Astrocyte of the cerebellum (primary cell): ENCODE measurements around the gene RNF130.
"Not testable (repeated sequence)": the region's sequence is repeated elsewhere in the genome, so short reads cannot be mapped to it uniquely, and the experiment has no call there.

Experiments
- DNase-seq: peaks from one replicate; pipeline ENCODE4 v3.0.0-alpha.2; 2011; ENCODE audit warnings: low read depth
- H3K4me3 ChIP-seq: 2 replicates; pipeline ENCODE4 v1.5.1; 2011; ENCODE audit warnings: mild to moderate bottlenecking, low read depth, low read length, moderate library complexity
- in situ Hi-C: cut with HindIII; loops from 2 replicates; pipeline ENCODE4 v1.10.0; 2017; ENCODE audit warnings: low sequenced_read_pairs
- TF ChIP-seq, protein P1 (sequence below): IDR thresholded peaks from 2 replicates; pipeline ENCODE4 v1.5.1; 2012; ENCODE audit warnings: low read length, low read depth, moderate library complexity, mild to moderate bottlenecking; ENCODE audit errors: missing control alignments

The RNF130 gene

DNA sequence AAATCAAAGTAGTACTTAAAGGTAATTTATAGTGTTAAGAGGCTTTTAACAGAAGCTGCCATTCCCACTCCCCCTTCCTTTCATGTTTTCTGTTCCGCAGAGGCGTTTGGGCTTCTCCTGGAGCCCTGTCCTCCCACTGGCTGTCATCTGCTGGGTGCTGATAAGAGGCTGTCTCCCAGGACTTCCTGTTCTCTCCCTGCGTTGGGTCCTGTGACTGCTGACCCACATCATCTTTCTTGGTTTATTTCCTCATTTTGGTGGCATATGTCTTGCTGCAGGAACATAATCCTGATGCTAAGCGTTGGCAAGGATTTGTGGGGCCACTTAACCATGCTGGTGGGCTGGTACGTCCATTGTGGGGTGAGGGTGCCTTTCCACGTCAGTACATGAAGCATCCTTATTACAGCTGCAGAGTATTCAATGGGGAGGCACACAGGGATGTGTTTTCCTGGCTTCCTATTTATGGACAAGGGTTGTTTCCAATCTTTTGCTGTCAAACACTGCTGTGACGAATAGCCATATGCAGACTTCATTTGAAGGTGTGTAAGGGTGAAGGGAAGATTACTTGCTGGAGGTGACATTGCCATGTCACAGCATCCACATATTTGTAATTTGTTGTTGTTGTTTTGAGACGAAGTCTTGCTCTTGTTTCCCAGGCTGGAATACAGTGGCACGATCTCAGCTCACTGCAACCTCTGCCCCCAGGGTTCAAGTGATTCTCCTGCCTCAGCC, 22.3 kb upstream of the RNF130 start:
- no peak for DNase-seq
- in situ Hi-C loops, result no loop called here
- TF ChIP-seq, protein P1, sequence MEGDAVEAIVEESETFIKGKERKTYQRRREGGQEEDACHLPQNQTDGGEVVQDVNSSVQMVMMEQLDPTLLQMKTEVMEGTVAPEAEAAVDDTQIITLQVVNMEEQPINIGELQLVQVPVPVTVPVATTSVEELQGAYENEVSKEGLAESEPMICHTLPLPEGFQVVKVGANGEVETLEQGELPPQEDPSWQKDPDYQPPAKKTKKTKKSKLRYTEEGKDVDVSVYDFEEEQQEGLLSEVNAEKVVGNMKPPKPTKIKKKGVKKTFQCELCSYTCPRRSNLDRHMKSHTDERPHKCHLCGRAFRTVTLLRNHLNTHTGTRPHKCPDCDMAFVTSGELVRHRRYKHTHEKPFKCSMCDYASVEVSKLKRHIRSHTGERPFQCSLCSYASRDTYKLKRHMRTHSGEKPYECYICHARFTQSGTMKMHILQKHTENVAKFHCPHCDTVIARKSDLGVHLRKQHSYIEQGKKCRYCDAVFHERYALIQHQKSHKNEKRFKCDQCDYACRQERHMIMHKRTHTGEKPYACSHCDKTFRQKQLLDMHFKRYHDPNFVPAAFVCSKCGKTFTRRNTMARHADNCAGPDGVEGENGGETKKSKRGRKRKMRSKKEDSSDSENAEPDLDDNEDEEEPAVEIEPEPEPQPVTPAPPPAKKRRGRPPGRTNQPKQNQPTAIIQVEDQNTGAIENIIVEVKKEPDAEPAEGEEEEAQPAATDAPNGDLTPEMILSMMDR, result no peak
- H3K4me3 ChIP-seq, result no peak overlapping the region

DNA sequence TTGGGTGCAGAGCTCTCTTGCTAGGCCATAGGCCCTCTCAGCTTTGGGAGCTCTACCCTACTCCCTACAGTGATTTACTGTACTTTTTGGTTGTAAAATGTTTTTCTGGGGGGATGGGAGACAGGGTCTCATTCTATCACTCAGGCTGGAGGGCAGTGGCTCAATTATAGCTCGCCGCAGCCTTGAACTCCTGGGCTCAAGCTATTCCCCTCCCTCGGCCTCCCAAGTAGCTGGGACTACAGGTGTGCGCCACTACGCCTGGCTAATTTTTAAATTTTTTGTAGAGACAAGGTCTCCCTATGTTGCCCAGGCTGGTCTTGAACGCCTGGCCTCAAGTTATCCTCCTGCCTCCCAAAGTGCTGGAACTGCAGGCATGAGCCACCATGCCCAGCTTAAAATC, 21.7 kb upstream of the RNF130 start:
- no peak for DNase-seq
- in situ Hi-C loops, result no loop called here
- TF ChIP-seq, protein P1, result no peak
- H3K4me3 ChIP-seq, result no peak overlapping the region

DNA sequence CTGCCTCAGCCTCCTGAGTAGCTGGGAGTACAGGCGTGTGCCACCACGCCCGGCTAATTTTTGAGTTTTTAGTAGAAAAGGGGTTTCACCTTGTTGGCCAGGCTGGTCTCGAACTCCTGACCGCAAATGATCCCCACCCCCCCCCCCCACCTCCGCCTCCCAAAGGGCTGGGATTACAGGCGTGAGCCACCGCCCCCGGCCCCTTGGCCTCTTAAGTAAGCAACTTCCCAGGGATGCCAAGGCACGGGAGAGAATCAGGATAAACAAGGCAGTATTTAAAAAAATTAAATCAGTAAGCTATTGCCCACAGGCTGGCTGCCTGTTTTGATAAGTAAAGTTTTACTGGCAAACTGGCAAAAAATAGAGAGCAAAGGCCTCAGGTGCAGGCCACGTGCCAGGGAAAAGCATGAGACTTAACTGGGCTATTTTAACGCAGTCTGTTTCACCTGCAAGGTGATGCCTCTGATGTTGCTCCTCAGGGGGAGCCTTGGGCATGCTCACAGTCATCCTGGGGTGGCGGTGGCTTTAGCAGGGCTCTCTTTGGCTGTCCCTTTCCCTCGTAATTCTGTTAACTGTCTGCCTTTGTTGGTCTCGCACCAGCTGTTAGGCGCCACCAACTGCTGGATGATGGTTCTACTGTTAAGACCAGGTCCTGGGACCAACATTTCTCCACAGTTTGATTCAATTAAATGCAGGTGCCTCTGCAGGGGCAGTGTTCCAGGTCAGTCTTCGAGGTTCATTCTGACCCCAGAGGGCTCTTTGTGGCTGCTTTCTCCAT, 19.4 kb upstream of the RNF130 start:
- in situ Hi-C loops, result no loop called here
- peak overlapping the region; percentile 49 for H3K4me3 ChIP-seq
- TF ChIP-seq, protein P1, result peak; percentile 38
- no peak for DNase-seq

DNA sequence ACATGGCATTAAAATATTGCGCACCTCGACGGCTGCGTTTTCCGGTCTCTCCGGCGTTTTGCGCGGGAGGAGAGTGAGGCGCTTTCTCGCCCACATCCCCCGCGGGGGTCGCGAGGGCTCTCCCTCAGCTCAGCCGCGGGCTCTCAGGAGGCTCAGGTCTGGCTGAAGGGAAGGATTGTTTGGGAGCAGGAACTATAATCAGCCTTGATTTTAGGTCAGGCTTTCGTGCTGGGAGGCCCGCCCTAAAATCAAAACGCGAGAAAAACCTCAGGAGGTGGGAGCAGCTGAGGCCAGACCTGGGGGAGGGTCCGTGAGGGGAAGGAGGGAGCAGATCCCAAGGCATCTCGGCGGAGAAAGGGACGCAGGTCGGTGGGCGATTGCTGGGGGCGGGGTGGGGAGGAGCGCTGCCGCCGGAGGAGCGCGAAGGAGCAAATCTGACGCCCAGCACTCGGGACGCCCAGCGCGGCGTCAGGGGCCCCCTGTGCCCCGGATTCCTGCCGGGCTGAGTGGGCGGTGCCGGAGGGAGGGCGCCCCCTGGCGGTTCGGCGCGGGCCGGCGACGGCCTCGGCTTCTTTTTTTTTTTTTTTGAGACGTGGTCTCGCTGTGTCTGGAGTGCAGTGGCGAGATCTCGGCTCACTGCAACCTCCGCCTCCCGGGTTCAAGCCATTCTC, 18.7 kb upstream of the RNF130 start:
- H3K4me3 ChIP-seq, result peak overlapping the region; percentile 49
- TF ChIP-seq, protein P1, result peak; percentile 84
- in situ Hi-C loops, result no loop called here
- no peak for DNase-seq

DNA sequence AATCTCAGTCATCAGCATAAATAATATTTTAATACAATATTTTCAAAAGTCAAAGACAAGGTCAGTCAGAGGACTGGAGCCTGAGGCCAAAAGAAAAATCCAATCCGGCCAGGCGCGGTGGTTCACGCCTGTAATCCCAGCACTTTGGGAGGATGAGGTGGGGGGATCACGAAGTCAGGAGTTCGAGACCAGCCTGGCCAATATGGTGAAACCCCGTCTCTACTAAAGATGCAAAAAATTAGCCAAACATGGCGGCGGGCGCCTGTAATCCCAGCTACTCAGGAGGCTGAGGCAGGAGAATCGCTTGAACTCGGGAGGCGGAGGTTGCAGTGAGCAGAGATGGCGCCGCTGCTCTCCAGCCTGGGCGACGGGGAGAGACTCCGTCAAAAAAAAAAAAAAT, 18.1 kb upstream of the RNF130 start:
- peak overlapping the region; percentile 49 for H3K4me3 ChIP-seq
- in situ Hi-C loops, DNase-seq: not testable (repeated sequence)

DNA sequence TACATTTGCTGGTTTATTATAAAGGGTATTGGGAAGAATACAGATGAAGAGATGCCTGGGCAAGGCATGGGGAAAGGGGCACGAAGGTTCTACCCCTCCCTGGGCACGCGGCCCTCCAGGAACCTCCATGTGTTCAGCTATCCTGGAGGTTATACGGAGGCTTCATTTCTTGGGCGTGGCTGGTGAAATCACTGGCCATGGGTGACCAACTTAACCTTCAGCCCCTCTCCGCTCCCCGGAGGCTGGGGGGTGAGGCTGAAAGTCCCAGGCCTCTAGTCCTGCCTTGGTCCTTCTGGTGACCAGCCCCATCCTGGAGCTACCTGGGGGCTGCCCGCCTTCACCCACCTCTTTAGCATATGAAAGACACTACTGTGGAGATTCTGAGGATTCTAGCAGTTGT, 17.0 kb upstream of the RNF130 start:
- in situ Hi-C loops, result no loop called here
- no peak overlapping the region for H3K4me3 ChIP-seq
- TF ChIP-seq, protein P1, result no peak
- DNase-seq, result no peak
